Measurements from ENCODE around the gene C1QTNF4. TPM values are rescaled to one million over a fixed set of nuclear protein-coding genes. Genes with fewer than 3 reads are reported as not detected.

Gene C1QTNF4
- total and polyA plus RNA-seq, 9 of the 15 experiments (the other 6 are each of a cell fraction or from before 2014, with no cell fraction given): not detected

DNA sequence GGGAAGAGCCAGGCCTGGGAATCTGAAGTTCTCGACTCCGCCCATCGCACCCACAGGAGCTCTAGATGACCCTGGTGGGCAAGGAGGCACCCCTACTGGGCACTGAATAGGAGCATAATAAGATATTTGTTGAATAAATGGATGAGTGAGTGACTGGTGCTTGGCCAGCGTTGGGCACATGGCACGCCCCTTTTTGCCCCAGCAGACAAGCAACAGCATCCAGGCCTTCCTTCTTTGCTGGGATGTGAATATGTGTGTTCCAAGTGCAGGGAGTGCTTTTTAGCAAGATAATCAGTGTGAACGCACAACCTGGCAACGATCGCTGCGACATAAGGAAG, 40.8 kb downstream of the C1QTNF4 start:
- peaks cover 24% of the 10 kb centered on the region for H3K36me3 ChIP-seq (ENCODE audit: control insufficient read depth, insufficient read depth, low read length)
- BruUV-seq (replicated peaks): no TSS peak
- DNase-seq (ENCODE audit: extremely low read depth in 1 of 4, low spot score in 3 of 4) (no peak), ATAC-seq (peak; percentile 7), FAIRE-seq (no peak)
- ChIA-PET CTCF (ENCODE audit: low intra/inter-chr PET ratio) (interaction anchor here (0.6 kb wide), 2 partner anchors 98 to 146 kb away, joined by 4 to 6 read pairs; no protein-coding TSS in a partner anchor), POLR2A (interaction anchor here (0.5 to 3.8 kb wide), 7 partner anchors 12 to 1184 kb away, joined by 3 to 28 read pairs (median 4); partner anchors contain the start of gene PTPMT1)
- H3K9ac ChIP-seq (ENCODE audit: insufficient read depth in 1 of 2, low read depth in 2 of 2, low read length in 2 of 2): peak overlapping the region; percentile 86 to 92; a peak in 3 of 4 replicates
- peaks cover 46% of the 10 kb centered on the region for H3K79me2 ChIP-seq (ENCODE audit: control insufficient read depth, insufficient read depth, low read length)
- peaks cover 12% of the 10 kb centered on the region for H4K20me1 ChIP-seq (replicated peaks; ENCODE audit: control insufficient read depth, insufficient read depth, low read length)
- H3K27me3 ChIP-seq (ENCODE audit: control insufficient read depth in 2 of 2, insufficient read depth in 2 of 2, low read length in 2 of 2): no peaks in the 10 kb centered on the region
- no peak for TF ChIP-seq CBX8 (IDR thresholded peaks at IDR 0.05; ENCODE audit: borderline replicate concordance, extremely low read depth, low read depth, low read length, poor library complexity, severe bottlenecking)
- peak; percentile 11 to 51; a peak in 2 of 4 replicates for TF ChIP-seq NRF1 (conservative IDR thresholded peaks at IDR 0.05 in 1 of 2, IDR thresholded peaks at IDR 0.05 in 1 of 2)
- TF ChIP-seq, protein P1, sequence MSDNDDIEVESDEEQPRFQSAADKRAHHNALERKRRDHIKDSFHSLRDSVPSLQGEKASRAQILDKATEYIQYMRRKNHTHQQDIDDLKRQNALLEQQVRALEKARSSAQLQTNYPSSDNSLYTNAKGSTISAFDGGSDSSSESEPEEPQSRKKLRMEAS (CRISPR knock-in tag; IDR thresholded peaks at IDR 0.05): peak; percentile 11; the same call in 1 of the 2 replicates
- peak; percentile 11; the same call in 1 of the 2 replicates for TF ChIP-seq SMAD4 (CRISPR knock-in tag; conservative IDR thresholded peaks at IDR 0.05)
- TF ChIP-seq RBM39 (optimal IDR thresholded peaks at IDR 0.05; ENCODE audit: low read depth, low read length): peak; percentile 42
- TF ChIP-seq KLF13 (tag; IDR thresholded peaks at IDR 0.05; ENCODE audit: borderline replicate concordance, low read depth): 0 out of 2 replicates have a peak, but pooled peaks have one; percentile 2
- TF ChIP-seq NCOA2 (IDR thresholded peaks at IDR 0.05; ENCODE audit: partially characterized antibody in 2 of 2): peak in 1 of 2 experiments; percentile 56
- no peak for TF ChIP-seq ZNF551 (CRISPR knock-in tag; IDR thresholded peaks at IDR 0.05)
- 0 out of 2 replicates have a peak, but pooled peaks have one; percentile 10 for TF ChIP-seq HNRNPL (IDR thresholded peaks at IDR 0.05; ENCODE audit: low read depth, low read length)
- TF ChIP-seq ATF1 (CRISPR knock-in tag; IDR thresholded peaks at IDR 0.05): no peak
- peak; percentile 33; the same call in 1 of the 2 replicates for TF ChIP-seq ATF1 (tag; IDR thresholded peaks at IDR 0.05)
- TF ChIP-seq DPF2 (IDR thresholded peaks at IDR 0.05): no peak
- 0 out of 2 replicates have a peak, but pooled peaks have one; percentile 12 for TF ChIP-seq CTBP1 (IDR thresholded peaks at IDR 0.05; ENCODE audit: borderline replicate concordance)
- TF ChIP-seq, protein P2, sequence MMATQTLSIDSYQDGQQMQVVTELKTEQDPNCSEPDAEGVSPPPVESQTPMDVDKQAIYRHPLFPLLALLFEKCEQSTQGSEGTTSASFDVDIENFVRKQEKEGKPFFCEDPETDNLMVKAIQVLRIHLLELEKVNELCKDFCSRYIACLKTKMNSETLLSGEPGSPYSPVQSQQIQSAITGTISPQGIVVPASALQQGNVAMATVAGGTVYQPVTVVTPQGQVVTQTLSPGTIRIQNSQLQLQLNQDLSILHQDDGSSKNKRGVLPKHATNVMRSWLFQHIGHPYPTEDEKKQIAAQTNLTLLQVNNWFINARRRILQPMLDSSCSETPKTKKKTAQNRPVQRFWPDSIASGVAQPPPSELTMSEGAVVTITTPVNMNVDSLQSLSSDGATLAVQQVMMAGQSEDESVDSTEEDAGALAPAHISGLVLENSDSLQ (IDR thresholded peaks at IDR 0.05): 0 out of 2 replicates have a peak, but pooled peaks have one; percentile 24
- 0 out of 2 replicates have a peak, but pooled peaks have one; percentile 20 for TF ChIP-seq JUNB (CRISPR knock-in tag; conservative IDR thresholded peaks at IDR 0.05)
- TF ChIP-seq PYGO2 (tag; IDR thresholded peaks at IDR 0.05): no peak
- no peak for TF ChIP-seq CCNT2 (IDR thresholded peaks at IDR 0.05; ENCODE audit: borderline replicate concordance, extremely low read depth, insufficient read length, low read depth, low read length)
- TF ChIP-seq, protein P3, sequence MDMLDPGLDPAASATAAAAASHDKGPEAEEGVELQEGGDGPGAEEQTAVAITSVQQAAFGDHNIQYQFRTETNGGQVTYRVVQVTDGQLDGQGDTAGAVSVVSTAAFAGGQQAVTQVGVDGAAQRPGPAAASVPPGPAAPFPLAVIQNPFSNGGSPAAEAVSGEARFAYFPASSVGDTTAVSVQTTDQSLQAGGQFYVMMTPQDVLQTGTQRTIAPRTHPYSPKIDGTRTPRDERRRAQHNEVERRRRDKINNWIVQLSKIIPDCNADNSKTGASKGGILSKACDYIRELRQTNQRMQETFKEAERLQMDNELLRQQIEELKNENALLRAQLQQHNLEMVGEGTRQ (CRISPR knock-in tag; IDR thresholded peaks at IDR 0.05): no peak
- no peak for TF ChIP-seq SMC3 (conservative IDR thresholded peaks at IDR 0.05; ENCODE audit: insufficient read depth, low read depth, low read length)
- H3K9me1 ChIP-seq (ENCODE audit: control insufficient read depth, insufficient read depth, low read length): peaks cover 6% of the 10 kb centered on the region
- peak overlapping the region; percentile 95 for H2AFZ ChIP-seq (ENCODE audit: low read depth, low read length)
- H3K4me3 ChIP-seq: peak overlapping the region; percentile 100
- WGBS (ENCODE audit: insufficient coverage, low coverage, missing lambda C conversion rate): 35% methylated on average over 9 of the region's 9 CpGs
- intact Hi-C loops (cut with micrococcal nuclease) (loop anchor here (5.0 kb wide), 1 partner anchor 41 kb away; no protein-coding TSS in a partner anchor), in situ Hi-C loops (cut with MboI) (no loop called here)
- H3K4me2 ChIP-seq (ENCODE audit: insufficient read depth, low read length): peak overlapping the region; percentile 96
- peak overlapping the region; percentile 15; the same call in 1 of the 3 replicates for H3K27ac ChIP-seq (ENCODE audit: extremely low read depth, low read depth, low read length)
- H3K9me3 ChIP-seq (replicated peaks; ENCODE audit: control insufficient read depth, insufficient read depth, low read depth, low read length): no peaks in the 10 kb centered on the region
- peaks cover 11 to 18% of the 10 kb centered on the region in 2 experiments; a peak in 4 of 5 replicates for H3K4me1 ChIP-seq (replicated peaks in 1 of 2; ENCODE audit: control insufficient read depth in 2 of 2, insufficient read depth in 2 of 2, low read length in 2 of 2)

Data from K562 (cell line).